HG03521 (cell line): Measurements from ENCODE around the gene SORL1.

Experiments
- ATAC-seq: cut with Tn5 transposase; IDR thresholded peaks from one replicate; pipeline ENCODE4 v1.9.1; 2021; ENCODE audit warnings: mild to moderate bottlenecking, moderate library complexity; ENCODE audit not compliant: unreplicated experiment

The SORL1 gene

GRCh38 chr11:121581607-121582006 lies 129.5 kb downstream of the SORL1 start:
- ATAC-seq, result no peak

GRCh38 chr11:121582296-121582695 lies 130.2 kb downstream of the SORL1 start:
- ATAC-seq, result no peak

- no peak for ATAC-seq
Observed at GRCh38 chr11:121583825-121584224, 131.7 kb downstream of the SORL1 start.

- no peak for ATAC-seq
Observed at GRCh38 chr11:121586750-121587149, 134.6 kb downstream of the SORL1 start.

- no peak for ATAC-seq
Observed at GRCh38 chr11:121587182-121587581, 135.1 kb downstream of the SORL1 start.

GRCh38 chr11:121588747-121589146 lies 136.6 kb downstream of the SORL1 start:
- no peak for ATAC-seq

- ATAC-seq, result peak; percentile 57
Observed at GRCh38 chr11:121589946-121590537, 137.9 kb downstream of the SORL1 start.

GRCh38 chr11:121590772-121591404 lies 138.8 kb downstream of the SORL1 start:
- peak; percentile 3 for ATAC-seq

GRCh38 chr11:121591405-121592033 lies 139.4 kb downstream of the SORL1 start:
- ATAC-seq, result peak; percentile 36

- no peak for ATAC-seq
Observed at GRCh38 chr11:121592708-121593107, 140.6 kb downstream of the SORL1 start.

GRCh38 chr11:121595717-121596161 lies 143.6 kb downstream of the SORL1 start:
- ATAC-seq, result no peak

GRCh38 chr11:121596195-121597155 lies 144.4 kb downstream of the SORL1 start:
- ATAC-seq, result no peak

- ATAC-seq, result no peak
Observed at GRCh38 chr11:121603316-121603715, 151.2 kb downstream of the SORL1 start.

GRCh38 chr11:121604152-121604551 lies 152.0 kb downstream of the SORL1 start:
- ATAC-seq, result no peak

- no peak for ATAC-seq
Observed at GRCh38 chr11:121606354-121606753, 154.2 kb downstream of the SORL1 start.

GRCh38 chr11:121607341-121607740 lies 155.2 kb downstream of the SORL1 start:
- no peak for ATAC-seq

GRCh38 chr11:121608545-121609098 lies 156.5 kb downstream of the SORL1 start:
- ATAC-seq, result no peak

- no peak for ATAC-seq
Observed at GRCh38 chr11:121610706-121611105, 158.6 kb downstream of the SORL1 start.

GRCh38 chr11:121611242-121611641 lies 159.1 kb downstream of the SORL1 start:
- no peak for ATAC-seq

GRCh38 chr11:121613724-121614123 lies 161.6 kb downstream of the SORL1 start:
- ATAC-seq, result no peak
